Lower leg skin (tissue), 3 donors: Measurements from ENCODE around the gene RUFY4.

ENCODE experiments used
- CTCF ChIP-seq, 3 donors: fragments of 450-650 bp; IDR thresholded peaks; one replicate each; pipeline ENCODE4 v1.5.1; 2016; ENCODE audit warnings: antibody characterized with exemption in 3 of 3, mild to moderate bottlenecking in 3 of 3, moderate library complexity in 2 of 3
- POLR2A ChIP-seq, 2 donors: fragments of 450-650 bp; IDR thresholded peaks; one replicate each; pipeline ENCODE4 v1.6.1; 2016 to 2017; ENCODE audit warnings: antibody characterized with exemption in 2 of 2, mild to moderate bottlenecking in 1 of 2, moderate library complexity in 1 of 2

- TF ChIP-seq CTCF (IDR thresholded peaks at IDR 0.05) (no peak), POLR2A (IDR thresholded peaks at IDR 0.05) (no peak)
These were observed 54.9 kb downstream of the RUFY4 start for GRCh38 chr2:218123986-218124385.
